GM10266 (cell line): ENCODE data around the gene CCDC71L.

ENCODE experiments used
- DNase-seq: peaks from one replicate; pipeline ENCODE4 v3.0.0; 2012; ENCODE audit errors: extremely low spot score
- TF ChIP-seq, protein P1 (sequence below): IDR thresholded peaks from 2 replicates; pipeline ENCODE4 v1.5.1; 2012; ENCODE audit warnings: mild to moderate bottlenecking, low read depth; ENCODE audit not compliant: control insufficient read depth, insufficient read depth; ENCODE audit errors: missing control alignments

The CCDC71L gene

DNA sequence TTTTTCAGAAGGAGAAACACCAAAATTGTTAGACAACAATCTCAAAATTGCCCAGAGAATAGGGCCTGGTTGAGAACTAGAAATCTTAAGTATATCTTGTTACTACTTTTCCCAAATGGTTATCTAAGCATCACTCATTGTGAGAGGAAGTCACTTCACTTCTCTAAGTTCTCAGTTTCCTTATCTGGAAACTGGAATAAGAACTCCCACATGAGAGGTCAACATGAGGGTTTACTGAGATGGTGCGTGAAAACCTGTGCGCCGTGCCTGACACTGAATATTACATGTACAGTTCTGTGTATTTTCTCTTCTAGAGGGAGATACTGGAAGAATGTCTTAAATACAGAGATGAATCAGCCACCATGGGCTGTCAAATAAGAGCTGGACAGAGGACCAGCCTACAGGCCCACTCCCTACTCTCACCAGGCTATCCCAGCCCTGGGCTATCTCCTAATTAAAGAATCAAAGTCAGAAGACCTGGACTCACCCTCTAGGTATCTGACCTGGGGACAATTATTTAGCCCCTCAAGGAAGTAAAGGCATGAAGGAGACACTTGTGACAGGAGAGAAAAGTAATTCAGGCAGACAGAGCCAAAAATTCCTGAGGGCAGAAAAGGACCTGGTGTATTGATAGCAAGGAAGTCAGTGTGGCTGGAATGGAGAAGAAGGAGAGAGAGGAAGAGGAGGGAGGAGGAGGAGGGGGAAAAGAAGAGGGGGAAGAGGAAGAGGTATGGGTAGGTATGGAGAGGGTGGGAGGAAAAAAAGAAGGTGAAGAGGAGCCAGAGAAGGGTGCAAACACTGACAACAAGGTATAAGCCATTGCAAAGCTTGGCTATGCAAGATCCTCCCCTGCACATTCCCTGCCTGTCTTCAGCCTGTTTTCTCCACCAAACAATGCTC lies 44.9 kb downstream of the CCDC71L start:
- TF ChIP-seq, protein P1, sequence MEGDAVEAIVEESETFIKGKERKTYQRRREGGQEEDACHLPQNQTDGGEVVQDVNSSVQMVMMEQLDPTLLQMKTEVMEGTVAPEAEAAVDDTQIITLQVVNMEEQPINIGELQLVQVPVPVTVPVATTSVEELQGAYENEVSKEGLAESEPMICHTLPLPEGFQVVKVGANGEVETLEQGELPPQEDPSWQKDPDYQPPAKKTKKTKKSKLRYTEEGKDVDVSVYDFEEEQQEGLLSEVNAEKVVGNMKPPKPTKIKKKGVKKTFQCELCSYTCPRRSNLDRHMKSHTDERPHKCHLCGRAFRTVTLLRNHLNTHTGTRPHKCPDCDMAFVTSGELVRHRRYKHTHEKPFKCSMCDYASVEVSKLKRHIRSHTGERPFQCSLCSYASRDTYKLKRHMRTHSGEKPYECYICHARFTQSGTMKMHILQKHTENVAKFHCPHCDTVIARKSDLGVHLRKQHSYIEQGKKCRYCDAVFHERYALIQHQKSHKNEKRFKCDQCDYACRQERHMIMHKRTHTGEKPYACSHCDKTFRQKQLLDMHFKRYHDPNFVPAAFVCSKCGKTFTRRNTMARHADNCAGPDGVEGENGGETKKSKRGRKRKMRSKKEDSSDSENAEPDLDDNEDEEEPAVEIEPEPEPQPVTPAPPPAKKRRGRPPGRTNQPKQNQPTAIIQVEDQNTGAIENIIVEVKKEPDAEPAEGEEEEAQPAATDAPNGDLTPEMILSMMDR: no peak
- no peak for DNase-seq

DNA sequence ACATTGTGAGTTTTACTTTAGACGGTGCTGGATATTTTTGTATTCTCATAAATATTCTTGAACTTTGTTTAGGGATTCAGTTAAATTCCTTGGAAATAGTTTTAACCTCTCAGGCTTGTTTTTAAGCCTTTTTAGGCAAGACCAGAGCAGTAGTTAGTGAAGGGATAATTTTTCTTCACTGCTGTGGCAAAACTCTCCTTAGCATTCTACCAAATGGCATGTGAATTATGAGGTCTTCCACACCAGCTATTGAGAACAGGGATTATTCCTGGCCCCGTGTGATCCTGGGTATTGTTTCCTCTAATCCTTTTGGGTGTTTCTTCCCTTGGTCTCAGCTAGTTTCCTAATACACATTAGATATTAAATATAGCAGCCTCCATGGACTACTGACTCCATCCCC lies 46.2 kb downstream of the CCDC71L start:
- TF ChIP-seq, protein P1: no peak
- DNase-seq: no peak

GRCh38 chr7:106613848-106614560 lies 47.0 kb downstream of the CCDC71L start:
- DNase-seq: no peak
- TF ChIP-seq, protein P1: no peak

- DNase-seq: no peak
- TF ChIP-seq, protein P1: no peak
Measured at GRCh38 chr7:106613279-106613678, 47.7 kb downstream of the CCDC71L start.

DNA sequence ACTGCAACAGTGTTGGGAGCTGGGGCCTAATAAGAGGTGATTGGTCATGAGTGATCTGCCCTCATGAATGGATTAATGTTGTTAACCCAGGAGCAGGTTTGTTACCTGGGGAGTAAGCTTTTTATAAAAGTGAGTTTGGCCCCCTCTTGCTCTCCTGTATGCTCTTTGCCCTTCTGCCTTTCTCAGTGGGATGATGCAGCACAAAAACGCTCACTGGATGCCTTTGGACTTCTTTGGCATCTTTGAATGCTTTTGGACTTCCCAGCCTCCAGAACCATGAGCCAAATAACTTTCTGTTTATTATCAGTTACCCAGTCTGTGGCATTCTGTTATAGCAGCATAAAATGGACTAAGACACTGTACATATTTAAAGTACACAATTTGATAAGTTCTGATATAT lies 48.5 kb downstream of the CCDC71L start:
- DNase-seq: no peak
- TF ChIP-seq, protein P1: no peak

GRCh38 chr7:106611911-106612310 lies 49.0 kb downstream of the CCDC71L start:
- TF ChIP-seq, protein P1: no peak
- no peak for DNase-seq
